Measurements from ENCODE around the gene KAZALD1.

GRCh38 chr10:101053516-101053915 lies 8.3 kb upstream of the KAZALD1 start:
- TF ChIP-seq CTCF (IDR thresholded peaks at IDR 0.05; ENCODE audit: insufficient read depth, low read depth, low read length) = no peak
- no peak for TF ChIP-seq EZH2 (IDR thresholded peaks at IDR 0.05; ENCODE audit: insufficient read depth, low read length)

All from astrocyte (in vitro differentiated cells and primary cell).